ENCODE measurements around the gene TDRD3.
"Not testable (repeated sequence)": the region's sequence is repeated elsewhere in the genome, so short reads cannot be mapped to it uniquely, and the experiment has no call there.

TDRD3 gene

GRCh38 chr13:60372141-60372540, 24.9 kb upstream of the TDRD3 start:
- no peak overlapping the region for H4K8ac ChIP-seq (ENCODE audit: low read depth, low read length)
- H3K4ac ChIP-seq (ENCODE audit: low read length): no peak overlapping the region

GRCh38 chr13:60379282-60379681, 17.7 kb upstream of the TDRD3 start:
- WGBS, 2 donors (ENCODE audit: extremely low coverage in 2 of 2, insufficient read length in 2 of 2, insufficient replicate concordance in 1 of 2): no CpG with 5 or more reads among the region's 3 CpGs
- H3K4me3 ChIP-seq (ENCODE audit: low read length in 2 of 2); H3K36me3 ChIP-seq (replicated peaks in 1 of 2; ENCODE audit: control insufficient read depth in 2 of 2, insufficient read depth in 2 of 2, low read length in 2 of 2); H3K14ac ChIP-seq (ENCODE audit: low read length); H3K23ac ChIP-seq (ENCODE audit: low read depth, low read length, poor library complexity); H3K9ac ChIP-seq (ENCODE audit: low read depth, low read length, poor library complexity); H2BK5ac ChIP-seq (ENCODE audit: low read length); H4K91ac ChIP-seq (ENCODE audit: low read depth, low read length, poor library complexity); H3K27ac ChIP-seq (replicated peaks; ENCODE audit: low read length); H3K9me3 ChIP-seq (replicated peaks in 1 of 2; ENCODE audit: control insufficient read depth in 2 of 2, insufficient read depth in 1 of 2, low read depth in 1 of 2, low read length in 2 of 2); H3K4ac ChIP-seq (ENCODE audit: low read length); H2AFZ ChIP-seq (ENCODE audit: low read length); H3K4me1 ChIP-seq (ENCODE audit: control insufficient read depth in 2 of 2, insufficient read depth in 1 of 2, low read depth in 1 of 2, low read length in 2 of 2); H3K79me1 ChIP-seq (ENCODE audit: low read depth, low read length); H2BK120ac ChIP-seq (ENCODE audit: low read depth, low read length); DNase-seq (ENCODE audit: low spot score); H3K4me2 ChIP-seq (ENCODE audit: insufficient read depth, low read length, poor library complexity, severe bottlenecking); H4K8ac ChIP-seq (ENCODE audit: low read depth, low read length); H2BK12ac ChIP-seq (ENCODE audit: low read length); H3K27me3 ChIP-seq (ENCODE audit: control insufficient read depth in 3 of 3, insufficient read depth in 3 of 3, low read depth in 1 of 3, low read length in 3 of 3); H3K18ac ChIP-seq (ENCODE audit: low read length); H2AK5ac ChIP-seq (ENCODE audit: low read depth, low read length); H2BK15ac ChIP-seq (ENCODE audit: low read length): not testable (repeated sequence)

More at GRCh38 chr13:60372141-60372540, 24.9 kb upstream of the TDRD3 start:
- Histone ChIP-seq H2BK120ac (ENCODE audit: low read depth, low read length) (no peak overlapping the region), H3K9ac (ENCODE audit: low read depth, low read length, poor library complexity) (no peak overlapping the region), H2BK15ac (ENCODE audit: low read length) (no peak overlapping the region), H3K27me3 (ENCODE audit: control insufficient read depth in 3 of 3, insufficient read depth in 3 of 3, low read depth in 1 of 3, low read length in 3 of 3) (no peaks in the 10 kb centered on the region), H3K23ac (ENCODE audit: low read depth, low read length, poor library complexity) (no peak overlapping the region), H3K4me2 (ENCODE audit: insufficient read depth, low read length, poor library complexity, severe bottlenecking) (no peak overlapping the region), H3K4me1 (ENCODE audit: control insufficient read depth in 2 of 2, insufficient read depth in 1 of 2, low read depth in 1 of 2, low read length in 2 of 2) (no peaks in the 10 kb centered on the region), H2AFZ (ENCODE audit: low read length) (no peak overlapping the region), H2AK5ac (ENCODE audit: low read depth, low read length) (no peak overlapping the region), H2BK12ac (ENCODE audit: low read length) (no peak overlapping the region), H3K14ac (ENCODE audit: low read length) (no peak overlapping the region), H3K79me1 (ENCODE audit: low read depth, low read length) (no peaks in the 10 kb centered on the region), H3K36me3 (replicated peaks in 1 of 2; ENCODE audit: control insufficient read depth in 2 of 2, insufficient read depth in 2 of 2, low read length in 2 of 2) (no peaks in the 10 kb centered on the region), H3K27ac (replicated peaks; ENCODE audit: low read length) (no peak overlapping the region), H3K4me3 (ENCODE audit: low read length in 2 of 2) (no peak overlapping the region), H4K91ac (ENCODE audit: low read depth, low read length, poor library complexity) (no peak overlapping the region), H2BK5ac (ENCODE audit: low read length) (no peak overlapping the region), H3K18ac (ENCODE audit: low read length) (no peak overlapping the region), H3K9me3 (replicated peaks in 1 of 2; ENCODE audit: control insufficient read depth in 2 of 2, insufficient read depth in 1 of 2, low read depth in 1 of 2, low read length in 2 of 2) (no peaks in the 10 kb centered on the region)
- WGBS, 2 donors (ENCODE audit: extremely low coverage in 2 of 2, insufficient read length in 2 of 2, insufficient replicate concordance in 1 of 2): no CpG with 5 or more reads among the region's 2 CpGs
- DNase-seq (ENCODE audit: low spot score): no peak

- H3K79me1 ChIP-seq (ENCODE audit: low read depth, low read length): no peaks in the 10 kb centered on the region
- no peak overlapping the region for H3K14ac ChIP-seq (ENCODE audit: low read length)
- no peak overlapping the region for H2BK120ac ChIP-seq (ENCODE audit: low read depth, low read length)
- H3K27ac ChIP-seq (replicated peaks; ENCODE audit: low read length): peak overlapping the region; percentile 26
- H3K4me1 ChIP-seq (ENCODE audit: control insufficient read depth in 2 of 2, insufficient read depth in 1 of 2, low read depth in 1 of 2, low read length in 2 of 2): peaks cover 3 to 4% of the 10 kb centered on the region in 2 donors
- no peak overlapping the region for H2BK5ac ChIP-seq (ENCODE audit: low read length)
- no peak overlapping the region for H3K9ac ChIP-seq (ENCODE audit: low read depth, low read length, poor library complexity)
- no peak overlapping the region for H4K91ac ChIP-seq (ENCODE audit: low read depth, low read length, poor library complexity)
- H3K4ac ChIP-seq (ENCODE audit: low read length): no peak overlapping the region
- no peak overlapping the region for H3K4me3 ChIP-seq (ENCODE audit: low read length in 2 of 2)
- no CpG with 5 or more reads among the region's 3 CpGs for WGBS, 2 donors (ENCODE audit: extremely low coverage in 2 of 2, insufficient read length in 2 of 2, insufficient replicate concordance in 1 of 2)
- H3K23ac ChIP-seq (ENCODE audit: low read depth, low read length, poor library complexity): no peak overlapping the region
- no peaks in the 10 kb centered on the region for H3K27me3 ChIP-seq (ENCODE audit: control insufficient read depth in 3 of 3, insufficient read depth in 3 of 3, low read depth in 1 of 3, low read length in 3 of 3)
- peak; percentile 3 for DNase-seq (ENCODE audit: low spot score)
- H3K4me2 ChIP-seq (ENCODE audit: insufficient read depth, low read length, poor library complexity, severe bottlenecking): no peak overlapping the region
- no peak overlapping the region for H2AK5ac ChIP-seq (ENCODE audit: low read depth, low read length)
- H3K36me3 ChIP-seq (replicated peaks in 1 of 2; ENCODE audit: control insufficient read depth in 2 of 2, insufficient read depth in 2 of 2, low read length in 2 of 2): no peaks in the 10 kb centered on the region
- H3K18ac ChIP-seq (ENCODE audit: low read length): no peak overlapping the region
- H4K8ac ChIP-seq (ENCODE audit: low read depth, low read length): no peak overlapping the region
- peak overlapping the region; percentile 25 for H2AFZ ChIP-seq (ENCODE audit: low read length)
- no peak overlapping the region for H2BK12ac ChIP-seq (ENCODE audit: low read length)
- H2BK15ac ChIP-seq (ENCODE audit: low read length): no peak overlapping the region
- no peaks in the 10 kb centered on the region for H3K9me3 ChIP-seq (replicated peaks in 1 of 2; ENCODE audit: control insufficient read depth in 2 of 2, insufficient read depth in 1 of 2, low read depth in 1 of 2, low read length in 2 of 2)
Observed at GRCh38 chr13:60379837-60380565, 17.0 kb upstream of the TDRD3 start.

GRCh38 chr13:60384911-60385310, 12.1 kb upstream of the TDRD3 start:
- H3K14ac ChIP-seq (ENCODE audit: low read length): no peak overlapping the region
- no peak overlapping the region for H2BK120ac ChIP-seq (ENCODE audit: low read depth, low read length)
- no peak overlapping the region for H2BK5ac ChIP-seq (ENCODE audit: low read length)
- no peaks in the 10 kb centered on the region for H3K36me3 ChIP-seq (replicated peaks in 1 of 2; ENCODE audit: control insufficient read depth in 2 of 2, insufficient read depth in 2 of 2, low read length in 2 of 2)
- H2AFZ ChIP-seq (ENCODE audit: low read length): no peak overlapping the region
- no peak overlapping the region for H3K23ac ChIP-seq (ENCODE audit: low read depth, low read length, poor library complexity)
- no peak overlapping the region for H3K4me2 ChIP-seq (ENCODE audit: insufficient read depth, low read length, poor library complexity, severe bottlenecking)
- no peak overlapping the region for H2AK5ac ChIP-seq (ENCODE audit: low read depth, low read length)
- no peaks in the 10 kb centered on the region for H3K27me3 ChIP-seq (ENCODE audit: control insufficient read depth in 3 of 3, insufficient read depth in 3 of 3, low read depth in 1 of 3, low read length in 3 of 3)
- H2BK12ac ChIP-seq (ENCODE audit: low read length): no peak overlapping the region
- no peak overlapping the region for H3K9ac ChIP-seq (ENCODE audit: low read depth, low read length, poor library complexity)
- H3K9me3 ChIP-seq (replicated peaks in 1 of 2; ENCODE audit: control insufficient read depth in 2 of 2, insufficient read depth in 1 of 2, low read depth in 1 of 2, low read length in 2 of 2): no peaks in the 10 kb centered on the region
- H3K4me1 ChIP-seq (ENCODE audit: control insufficient read depth in 2 of 2, insufficient read depth in 1 of 2, low read depth in 1 of 2, low read length in 2 of 2): peaks cover 3% of the 10 kb centered on the region in 2 donors
- no CpG with 5 or more reads among the region's 4 CpGs for WGBS, 2 donors (ENCODE audit: extremely low coverage in 2 of 2, insufficient read length in 2 of 2, insufficient replicate concordance in 1 of 2)
- H4K91ac ChIP-seq (ENCODE audit: low read depth, low read length, poor library complexity): no peak overlapping the region
- H3K18ac ChIP-seq (ENCODE audit: low read length): no peak overlapping the region
- no peak overlapping the region for H2BK15ac ChIP-seq (ENCODE audit: low read length)
- H3K27ac ChIP-seq (replicated peaks; ENCODE audit: low read length): no peak overlapping the region
- H3K4ac ChIP-seq (ENCODE audit: low read length): no peak overlapping the region
- no peaks in the 10 kb centered on the region for H3K79me1 ChIP-seq (ENCODE audit: low read depth, low read length)
- H3K4me3 ChIP-seq (ENCODE audit: low read length in 2 of 2): no peak overlapping the region
- no peak for DNase-seq (ENCODE audit: low spot score)
- no peak overlapping the region for H4K8ac ChIP-seq (ENCODE audit: low read depth, low read length)
